ENCODE data around the gene CTDSPL.
"Not testable (repeated sequence)": the region's sequence is repeated elsewhere in the genome, so short reads cannot be mapped to it uniquely, and the experiment has no call there.

The CTDSPL gene

DNA sequence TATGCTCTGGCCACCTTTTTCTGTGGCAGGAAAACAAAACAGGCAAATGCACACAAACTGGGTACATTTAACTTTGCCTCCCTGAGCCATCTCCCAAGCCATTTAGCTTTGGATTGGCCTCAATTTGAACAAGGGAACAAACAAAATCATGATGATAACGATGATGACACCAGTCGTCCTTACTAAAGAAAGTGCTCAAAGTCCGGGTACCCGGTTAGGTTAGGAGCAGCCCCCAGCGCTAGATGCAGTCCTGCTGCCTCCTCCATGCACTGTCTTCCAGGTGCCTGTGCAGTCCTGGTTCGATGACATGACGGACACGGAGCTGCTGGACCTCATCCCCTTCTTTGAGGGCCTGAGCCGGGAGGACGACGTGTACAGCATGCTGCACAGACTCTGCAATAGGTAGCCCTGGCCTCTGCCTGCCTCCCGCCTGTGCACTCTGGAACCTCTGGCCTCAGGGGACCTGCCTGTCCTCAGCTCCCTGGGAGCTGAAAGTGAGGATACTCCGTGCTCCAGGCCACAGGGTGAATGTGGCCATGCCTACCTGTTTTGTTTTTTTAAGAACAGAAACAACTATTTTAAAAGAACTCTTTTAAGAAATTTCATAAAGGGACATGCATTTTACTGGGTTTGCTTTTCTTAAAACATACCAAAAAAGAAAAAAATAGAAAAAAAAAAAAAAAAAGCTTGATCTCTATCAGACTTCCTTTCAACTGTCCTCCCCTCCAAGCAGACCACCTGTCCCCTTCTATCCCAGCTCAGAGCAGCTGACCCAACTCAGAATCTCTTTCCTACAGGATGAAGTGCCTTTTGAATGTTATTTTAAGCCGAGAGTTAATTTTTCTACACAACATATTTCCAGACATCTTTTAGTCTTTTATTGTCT is 119.0 kb downstream of the CTDSPL start:
- H3K4me3 ChIP-seq (ENCODE audit: low read length): no peak overlapping the region

DNA sequence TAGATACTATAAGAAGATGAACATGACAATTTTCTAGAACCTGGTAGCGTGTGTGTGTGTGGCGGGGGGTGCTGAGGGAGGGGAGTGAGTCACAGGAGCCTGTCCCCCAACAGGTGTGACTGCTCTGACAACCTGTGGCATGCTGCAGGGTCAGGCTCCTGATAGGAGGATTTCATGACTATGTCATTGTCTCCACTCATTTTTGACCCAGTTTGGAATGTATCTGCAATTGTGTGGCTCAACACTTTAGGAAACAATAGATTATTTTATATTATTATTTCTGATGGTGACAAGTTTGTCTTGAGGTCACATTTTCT is 119.6 kb downstream of the CTDSPL start:
- Histone ChIP-seq H3K4me3 (ENCODE audit: low read length) (no peak overlapping the region), H3K4me1 (ENCODE audit: insufficient read depth, low read length) (no peaks in the 10 kb centered on the region), H3K27me3 (ENCODE audit: insufficient read depth, low read length) (no peaks in the 10 kb centered on the region), H2AFZ (ENCODE audit: low read depth, low read length) (no peak overlapping the region), H3K36me3 (ENCODE audit: insufficient read depth, low read length) (peaks cover 19% of the 10 kb centered on the region), H3K9me3 (ENCODE audit: low read length) (no peaks in the 10 kb centered on the region)

More for the DNA sequence above, 119.0 kb downstream of the CTDSPL start:
- no peaks in the 10 kb centered on the region for H3K4me1 ChIP-seq (ENCODE audit: insufficient read depth, low read length)
- no peaks in the 10 kb centered on the region for H3K9me3 ChIP-seq (ENCODE audit: low read length)
- peaks cover 25% of the 10 kb centered on the region for H3K36me3 ChIP-seq (ENCODE audit: insufficient read depth, low read length)
- H3K27me3 ChIP-seq (ENCODE audit: insufficient read depth, low read length): no peaks in the 10 kb centered on the region
- no peak overlapping the region for H2AFZ ChIP-seq (ENCODE audit: low read depth, low read length)

DNA sequence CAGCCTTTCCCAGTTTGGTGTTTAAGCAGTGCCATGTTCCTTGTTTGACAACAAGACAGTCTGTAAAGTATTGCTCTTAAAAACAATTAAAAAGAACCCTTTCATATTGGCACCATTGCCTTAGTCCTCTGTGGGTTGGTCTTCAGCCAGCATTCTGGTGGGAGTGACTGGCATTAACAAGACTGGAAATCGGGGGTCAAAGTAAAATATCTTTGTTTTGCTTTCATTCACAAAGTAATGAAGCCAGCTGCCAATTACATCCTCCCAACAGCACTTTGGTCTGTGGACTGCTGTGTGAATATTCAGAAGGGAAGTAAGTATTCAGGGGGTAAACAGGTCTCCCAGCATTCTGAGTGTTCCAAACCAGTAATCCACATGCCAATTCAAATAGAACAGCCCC is 120.7 kb downstream of the CTDSPL start:
- H2AFZ ChIP-seq (ENCODE audit: low read depth, low read length): no peak overlapping the region
- H3K9me3 ChIP-seq (ENCODE audit: low read length): no peaks in the 10 kb centered on the region
- H3K4me3 ChIP-seq (ENCODE audit: low read length): no peak overlapping the region
- no peaks in the 10 kb centered on the region for H3K4me1 ChIP-seq (ENCODE audit: insufficient read depth, low read length)
- no peaks in the 10 kb centered on the region for H3K27me3 ChIP-seq (ENCODE audit: insufficient read depth, low read length)
- H3K36me3 ChIP-seq (ENCODE audit: insufficient read depth, low read length): peaks cover 19% of the 10 kb centered on the region

DNA sequence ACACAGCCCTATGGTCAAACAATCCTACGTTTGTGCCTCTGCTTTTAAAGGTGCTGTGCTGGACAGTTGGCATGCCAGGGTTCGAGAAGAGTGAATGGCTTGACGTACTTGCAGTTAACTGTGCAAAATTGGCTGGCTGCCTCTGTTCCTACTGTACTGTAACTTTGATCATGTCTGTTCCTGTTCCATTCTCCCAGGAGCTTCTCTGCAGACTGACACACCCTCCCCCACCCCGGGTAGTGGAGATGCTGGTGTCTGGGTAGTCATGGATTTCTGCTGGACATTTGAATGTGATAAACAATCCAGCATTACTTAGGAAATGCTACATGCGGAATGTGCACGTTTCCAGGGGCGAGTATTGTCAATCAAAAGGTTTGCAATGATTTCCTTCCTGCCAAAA is 122.4 kb downstream of the CTDSPL start:
- H2AFZ ChIP-seq (ENCODE audit: low read depth, low read length): no peak overlapping the region
- peaks cover 19% of the 10 kb centered on the region for H3K36me3 ChIP-seq (ENCODE audit: insufficient read depth, low read length)
- no peaks in the 10 kb centered on the region for H3K9me3 ChIP-seq (ENCODE audit: low read length)
- H3K4me3 ChIP-seq (ENCODE audit: low read length): no peak overlapping the region
- H3K27me3 ChIP-seq (ENCODE audit: insufficient read depth, low read length): no peaks in the 10 kb centered on the region
- H3K4me1 ChIP-seq (ENCODE audit: insufficient read depth, low read length): no peaks in the 10 kb centered on the region

DNA sequence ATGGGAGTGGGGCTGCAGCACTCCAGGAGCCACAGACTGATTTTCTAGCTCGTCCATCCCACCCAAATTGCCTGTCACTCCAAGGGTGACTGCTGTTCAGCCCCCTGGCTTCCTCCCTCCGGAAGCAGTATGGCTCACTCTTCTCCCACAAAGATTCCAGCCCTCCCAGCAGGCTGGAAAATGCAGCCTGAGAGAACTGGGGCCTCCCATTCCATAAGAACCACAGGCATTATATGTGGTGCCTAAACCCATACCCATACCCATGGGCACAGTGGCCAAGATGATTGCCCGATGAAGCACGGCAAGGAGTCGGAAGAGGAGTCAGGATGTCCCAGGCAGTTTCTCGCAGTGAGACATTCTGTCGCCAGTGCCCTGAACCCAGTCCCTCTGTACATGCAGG is 122.9 kb downstream of the CTDSPL start:
- Histone ChIP-seq H3K9me3 (ENCODE audit: low read length) (no peaks in the 10 kb centered on the region), H3K36me3 (ENCODE audit: insufficient read depth, low read length) (peaks cover 19% of the 10 kb centered on the region), H3K27me3 (ENCODE audit: insufficient read depth, low read length) (no peaks in the 10 kb centered on the region), H3K4me1 (ENCODE audit: insufficient read depth, low read length) (no peaks in the 10 kb centered on the region), H3K4me3 (ENCODE audit: low read length) (no peak overlapping the region), H2AFZ (ENCODE audit: low read depth, low read length) (no peak overlapping the region)

DNA sequence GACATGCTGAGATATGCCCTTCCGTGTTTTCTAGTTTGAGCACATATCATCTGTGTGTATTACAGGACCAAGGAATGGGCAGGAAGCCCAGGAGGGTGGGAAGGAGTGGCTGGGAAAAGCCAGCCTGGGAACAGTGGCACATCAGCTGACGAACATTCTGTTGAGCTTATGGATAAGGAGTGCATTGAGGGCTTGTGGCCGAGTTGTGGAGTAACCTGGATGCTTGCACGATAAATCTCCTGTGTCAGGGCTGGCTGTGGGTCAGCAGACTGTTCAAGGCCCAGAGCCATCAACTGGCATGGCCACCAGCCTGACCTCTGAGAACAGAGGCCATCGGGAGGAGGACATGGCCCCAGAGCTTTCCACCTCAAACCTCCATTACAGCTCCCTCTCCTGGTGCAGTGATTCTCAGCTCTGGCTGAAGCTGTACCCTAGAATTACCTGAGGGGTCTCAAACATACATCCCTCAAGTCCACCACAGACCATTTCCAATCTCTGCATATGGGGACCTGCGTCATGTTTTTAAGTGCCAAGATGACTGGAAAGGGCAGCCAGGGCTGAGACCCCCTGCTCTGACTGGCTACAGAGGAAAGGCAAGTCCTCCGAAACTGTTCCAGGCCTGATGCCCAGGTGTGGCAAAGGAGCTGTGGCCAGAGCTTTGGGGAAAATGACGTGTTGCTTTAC is 124.1 kb downstream of the CTDSPL start:
- H2AFZ ChIP-seq (ENCODE audit: low read depth, low read length): no peak overlapping the region
- H3K27me3 ChIP-seq (ENCODE audit: insufficient read depth, low read length): peaks cover 3% of the 10 kb centered on the region
- H3K4me3 ChIP-seq (ENCODE audit: low read length): no peak overlapping the region
- peaks cover 11% of the 10 kb centered on the region for H3K36me3 ChIP-seq (ENCODE audit: insufficient read depth, low read length)
- H3K4me1 ChIP-seq (ENCODE audit: insufficient read depth, low read length): no peaks in the 10 kb centered on the region
- no peaks in the 10 kb centered on the region for H3K9me3 ChIP-seq (ENCODE audit: low read length)

DNA sequence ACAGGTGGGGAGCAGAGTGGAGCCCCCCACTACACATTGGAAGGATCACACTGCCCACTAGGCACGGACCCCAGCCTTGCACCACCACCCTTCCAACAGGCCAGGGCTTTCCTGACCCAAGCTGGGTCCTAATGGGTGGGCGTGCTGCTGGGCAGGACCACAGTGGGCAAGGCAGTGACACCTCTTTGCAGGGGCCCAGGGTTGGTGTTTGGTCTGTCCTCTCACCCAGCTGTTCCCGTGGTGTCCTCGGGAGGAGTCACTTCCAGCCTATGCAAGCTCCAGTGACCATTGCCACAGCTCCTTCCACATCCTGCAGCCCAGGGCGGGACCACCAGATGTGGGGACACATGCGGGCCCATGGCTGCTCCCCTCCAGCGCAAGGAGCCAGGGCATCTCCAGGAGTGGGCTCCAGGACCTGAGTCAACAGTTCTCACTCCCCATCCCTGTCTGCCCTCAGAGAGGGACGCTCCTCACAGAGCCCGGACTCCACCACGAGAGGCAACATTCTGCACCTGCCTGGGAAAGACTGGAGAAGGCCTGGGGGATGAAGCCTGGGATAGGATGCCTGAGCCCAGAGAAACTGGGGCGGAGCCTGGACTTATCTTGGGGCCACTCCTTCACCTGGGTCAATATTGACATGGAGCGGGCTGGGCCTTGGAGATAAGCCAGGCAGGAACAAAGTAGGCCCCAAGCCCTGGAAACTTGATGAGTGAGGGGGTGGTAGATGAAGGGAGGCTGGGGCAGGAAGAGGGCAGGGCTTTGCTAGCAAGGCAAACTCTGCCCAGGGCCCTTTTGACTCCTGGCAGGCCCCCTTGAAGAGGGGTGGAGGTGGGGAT is 125.0 kb downstream of the CTDSPL start:
- Histone ChIP-seq H3K27me3 (ENCODE audit: insufficient read depth, low read length) (peaks cover 3% of the 10 kb centered on the region), H3K4me1 (ENCODE audit: insufficient read depth, low read length) (no peaks in the 10 kb centered on the region)

DNA sequence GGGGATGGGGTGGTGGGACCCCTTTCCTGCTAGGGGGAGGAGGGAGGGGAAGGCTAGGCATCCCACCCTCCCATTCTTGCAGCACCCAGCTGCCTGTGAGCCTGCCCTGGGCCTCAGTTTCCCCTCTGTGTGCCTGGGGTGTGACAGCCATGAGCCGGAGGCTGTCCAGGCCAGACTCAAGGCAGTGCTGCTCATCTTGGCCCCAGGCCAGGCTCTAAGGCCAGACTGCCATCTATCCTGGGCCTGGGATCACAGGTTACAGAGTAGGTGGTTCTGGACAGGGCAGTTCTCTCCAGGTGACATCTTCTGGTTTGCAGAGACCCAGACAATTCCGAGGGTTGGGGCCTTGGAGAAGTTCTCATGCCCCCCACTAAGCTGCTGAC is 125.6 kb downstream of the CTDSPL start:
- no peak overlapping the region for H2AFZ ChIP-seq (ENCODE audit: low read depth, low read length)
- no peaks in the 10 kb centered on the region for H3K9me3 ChIP-seq (ENCODE audit: low read length)
- no peaks in the 10 kb centered on the region for H3K4me1 ChIP-seq (ENCODE audit: insufficient read depth, low read length)
- no peak overlapping the region for H3K4me3 ChIP-seq (ENCODE audit: low read length)
- peaks cover 9% of the 10 kb centered on the region for H3K27me3 ChIP-seq (ENCODE audit: insufficient read depth, low read length)
- peaks cover 5% of the 10 kb centered on the region for H3K36me3 ChIP-seq (ENCODE audit: insufficient read depth, low read length)

More for the DNA sequence above, 125.0 kb downstream of the CTDSPL start:
- Histone ChIP-seq H3K4me3 (ENCODE audit: low read length) (no peak overlapping the region), H3K36me3 (ENCODE audit: insufficient read depth, low read length) (peaks cover 11% of the 10 kb centered on the region), H2AFZ (ENCODE audit: low read depth, low read length) (no peak overlapping the region), H3K9me3 (ENCODE audit: low read length) (no peaks in the 10 kb centered on the region)

DNA sequence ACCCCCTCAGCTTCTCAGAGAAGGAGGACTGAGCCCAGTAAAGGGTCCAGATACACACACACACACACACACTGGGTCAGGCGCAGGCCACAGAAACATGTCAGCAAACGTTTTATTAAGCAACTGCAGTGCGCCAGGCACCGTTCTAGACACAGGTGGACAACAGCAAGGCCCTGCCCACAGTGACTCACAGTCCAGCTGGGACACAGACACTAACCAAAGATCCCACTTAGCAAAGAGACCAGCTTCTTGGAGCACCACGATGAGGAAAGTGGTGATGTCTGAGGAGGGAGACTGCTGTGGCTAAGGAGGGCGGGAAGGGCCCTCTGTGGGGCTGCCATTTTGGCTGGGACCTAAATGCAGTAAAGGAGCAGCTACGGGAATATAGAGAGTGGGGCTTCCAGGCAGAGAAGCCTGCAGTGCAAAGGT is 126.1 kb downstream of the CTDSPL start:
- Histone ChIP-seq H3K36me3 (ENCODE audit: insufficient read depth, low read length) (peaks cover 3% of the 10 kb centered on the region), H3K4me3 (ENCODE audit: low read length) (no peak overlapping the region), H2AFZ (ENCODE audit: low read depth, low read length) (no peak overlapping the region), H3K4me1 (ENCODE audit: insufficient read depth, low read length) (no peaks in the 10 kb centered on the region), H3K27me3 (ENCODE audit: insufficient read depth, low read length) (peaks cover 14% of the 10 kb centered on the region), H3K9me3 (ENCODE audit: low read length) (no peaks in the 10 kb centered on the region)

DNA sequence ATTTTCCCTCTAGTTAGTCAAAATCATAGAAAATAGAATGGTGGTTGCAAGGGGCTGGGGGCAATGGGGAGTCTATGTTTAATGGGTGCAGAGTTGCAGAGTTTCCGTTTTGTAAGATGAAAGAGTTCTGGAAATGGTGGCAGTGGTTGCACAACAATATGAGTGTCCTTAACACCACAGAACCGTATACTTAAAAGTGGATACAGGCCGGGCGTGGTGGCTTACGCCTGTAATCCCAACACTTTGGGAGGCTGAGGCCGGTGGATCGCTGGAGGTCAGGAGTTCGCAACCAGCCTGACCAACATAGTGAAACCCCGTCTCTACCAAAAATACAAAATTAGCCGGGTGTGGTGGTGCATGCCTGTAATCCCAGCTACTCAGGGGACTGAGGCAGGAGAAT is 126.7 kb downstream of the CTDSPL start:
- not testable (repeated sequence) for H3K4me3 ChIP-seq (ENCODE audit: low read length); H3K9me3 ChIP-seq (ENCODE audit: low read length); H2AFZ ChIP-seq (ENCODE audit: low read depth, low read length); H3K4me1 ChIP-seq (ENCODE audit: insufficient read depth, low read length); H3K36me3 ChIP-seq (ENCODE audit: insufficient read depth, low read length)
- peaks cover 18% of the 10 kb centered on the region for H3K27me3 ChIP-seq (ENCODE audit: insufficient read depth, low read length)

DNA sequence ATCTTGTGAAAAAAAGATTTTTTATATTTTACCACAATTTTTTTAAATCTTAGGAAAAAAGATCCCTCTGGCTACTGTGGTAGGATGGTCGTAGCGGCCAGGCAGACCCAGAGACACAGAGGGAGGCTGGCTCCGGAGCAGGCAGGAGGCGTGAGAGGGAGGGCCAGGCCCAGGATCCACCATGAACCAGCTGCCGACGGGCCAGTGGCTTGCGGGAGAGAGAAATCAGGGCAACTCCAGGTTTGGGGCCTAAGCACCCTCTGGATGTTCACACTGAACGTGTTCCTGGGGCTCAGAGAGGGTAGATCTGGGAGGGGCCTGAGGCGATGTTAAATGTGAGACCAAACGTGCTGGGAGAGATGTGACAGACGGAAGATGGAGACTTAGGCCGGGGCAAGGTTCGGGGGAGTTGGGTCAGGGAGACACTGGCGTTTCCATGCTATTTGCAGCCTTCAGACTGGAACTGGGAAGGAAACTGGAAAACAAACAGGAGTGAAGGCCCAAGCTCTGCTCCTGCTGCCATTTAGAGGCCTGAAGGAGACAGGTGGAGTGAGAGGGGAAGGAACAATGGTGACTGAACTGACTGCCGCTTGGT is 127.3 kb downstream of the CTDSPL start:
- Histone ChIP-seq H3K36me3 (ENCODE audit: insufficient read depth, low read length) (peaks cover 3% of the 10 kb centered on the region), H3K9me3 (ENCODE audit: low read length) (no peaks in the 10 kb centered on the region), H2AFZ (ENCODE audit: low read depth, low read length) (no peak overlapping the region), H3K4me3 (ENCODE audit: low read length) (no peak overlapping the region), H3K4me1 (ENCODE audit: insufficient read depth, low read length) (no peaks in the 10 kb centered on the region), H3K27me3 (ENCODE audit: insufficient read depth, low read length) (peaks cover 23% of the 10 kb centered on the region)

DNA sequence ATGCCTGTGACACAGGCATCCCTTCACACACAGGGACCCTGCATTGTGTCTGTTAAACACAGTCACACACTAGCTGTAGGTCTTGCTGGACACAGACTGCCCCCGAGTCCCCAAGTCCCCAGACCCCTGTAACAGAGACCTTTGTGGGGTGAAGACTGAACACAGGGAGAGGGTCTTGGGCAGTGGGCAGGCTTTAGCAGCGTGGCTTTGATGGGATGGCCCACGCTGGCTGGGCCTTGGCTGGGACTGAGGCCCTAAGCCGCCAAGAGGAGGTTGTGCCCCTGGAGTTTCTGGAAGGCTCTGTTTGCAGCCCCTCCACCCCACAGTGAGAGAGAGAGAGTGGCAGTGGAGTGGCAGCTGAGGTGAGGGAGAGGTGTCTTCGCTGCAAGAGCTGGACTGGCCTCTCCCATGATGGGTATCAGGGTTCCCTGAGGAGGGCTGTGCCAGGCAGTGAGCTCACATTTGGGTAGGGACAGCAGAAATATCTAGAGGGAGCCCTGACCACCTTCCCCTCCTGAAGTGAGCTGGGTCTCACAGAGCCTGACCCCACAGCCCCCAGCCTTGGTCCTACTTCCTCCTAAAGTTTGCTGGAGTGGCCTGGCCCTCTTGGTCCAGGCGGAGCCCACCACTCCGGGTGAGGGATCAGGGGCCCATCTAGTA is 128.3 kb downstream of the CTDSPL start:
- no peaks in the 10 kb centered on the region for H3K9me3 ChIP-seq (ENCODE audit: low read length)
- no peaks in the 10 kb centered on the region for H3K36me3 ChIP-seq (ENCODE audit: insufficient read depth, low read length)
- H3K27me3 ChIP-seq (ENCODE audit: insufficient read depth, low read length): peaks cover 23% of the 10 kb centered on the region
- no peaks in the 10 kb centered on the region for H3K4me1 ChIP-seq (ENCODE audit: insufficient read depth, low read length)
- H3K4me3 ChIP-seq (ENCODE audit: low read length): no peak overlapping the region
- no peak overlapping the region for H2AFZ ChIP-seq (ENCODE audit: low read depth, low read length)

Data from neuron (in vitro differentiated cells).